ENCODE results near the gene DEPP1. TPM values are rescaled to one million over a fixed set of nuclear protein-coding genes. Genes with fewer than 3 reads are reported as not detected.
A peak's percentile ranks its signal among the peaks of the same experiment; 100 is the strongest.

The DEPP1 gene
- total and polyA plus RNA-seq, 4 donors = 10.7 to 79.3 (median 33.5) TPM

GRCh38 chr10:44952779-44953231 is 25.8 kb downstream of the DEPP1 start:
- no peaks in the 10 kb centered on the region for H3K9me3 ChIP-seq (ENCODE audit: control insufficient read depth in 4 of 4, low read length in 3 of 4)
- no peak overlapping the region for H3K9ac ChIP-seq (ENCODE audit: low read depth in 1 of 2, low read length in 2 of 2)
- peaks cover 0 to 2% (median 0%) of the 10 kb centered on the region in 4 donors for H3K4me1 ChIP-seq (ENCODE audit: control insufficient read depth in 4 of 4, insufficient read depth in 4 of 4, low read length in 3 of 4)
- peak; percentile 12 for DNase-seq (ENCODE audit: low spot score)
- peaks cover 0 to 3% (median 0%) of the 10 kb centered on the region in 4 donors for H3K36me3 ChIP-seq (ENCODE audit: control insufficient read depth in 4 of 4, insufficient read depth in 3 of 4, low read depth in 1 of 4, low read length in 3 of 4)
- no peak for TF ChIP-seq HNF4G (IDR thresholded peaks at IDR 0.05)
- TF ChIP-seq EGR1 (IDR thresholded peaks at IDR 0.05; ENCODE audit: low read depth in 2 of 2) = no peak
- no peak for TF ChIP-seq JUND (IDR thresholded peaks at IDR 0.05)
- TF ChIP-seq NR2F2 (IDR thresholded peaks at IDR 0.05) = no peak
- no peak for TF ChIP-seq FOXA1 (IDR thresholded peaks at IDR 0.05)
- no peak for TF ChIP-seq TAF1 (conservative IDR thresholded peaks at IDR 0.05)
- TF ChIP-seq FOXA2 (IDR thresholded peaks at IDR 0.05) = no peak
- no peak for TF ChIP-seq RAD21 (IDR thresholded peaks at IDR 0.05)
- TF ChIP-seq SP1 (IDR thresholded peaks at IDR 0.05) = no peak
- no peak for TF ChIP-seq ZBTB33 (IDR thresholded peaks at IDR 0.05)
- TF ChIP-seq, protein P1, sequence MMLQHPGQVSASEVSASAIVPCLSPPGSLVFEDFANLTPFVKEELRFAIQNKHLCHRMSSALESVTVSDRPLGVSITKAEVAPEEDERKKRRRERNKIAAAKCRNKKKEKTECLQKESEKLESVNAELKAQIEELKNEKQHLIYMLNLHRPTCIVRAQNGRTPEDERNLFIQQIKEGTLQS (IDR thresholded peaks at IDR 0.05) = no peak
- TF ChIP-seq RXRA (IDR thresholded peaks at IDR 0.05) = no peak
- TF ChIP-seq GABPA (IDR thresholded peaks at IDR 0.05 in 1 of 2, conservative IDR thresholded peaks at IDR 0.05 in 1 of 2) = no peak
- TF ChIP-seq, protein P2, sequence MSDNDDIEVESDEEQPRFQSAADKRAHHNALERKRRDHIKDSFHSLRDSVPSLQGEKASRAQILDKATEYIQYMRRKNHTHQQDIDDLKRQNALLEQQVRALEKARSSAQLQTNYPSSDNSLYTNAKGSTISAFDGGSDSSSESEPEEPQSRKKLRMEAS (IDR thresholded peaks at IDR 0.05) = no peak
- no peak for TF ChIP-seq HNF4A (conservative IDR thresholded peaks at IDR 0.05)
- no peak for TF ChIP-seq YY1 (IDR thresholded peaks at IDR 0.05)
- no peak overlapping the region for H3K27ac ChIP-seq (ENCODE audit: low read depth in 1 of 2, low read length in 2 of 2)
- H3K4me3 ChIP-seq (ENCODE audit: low read depth in 1 of 3, low read length in 3 of 3) = no peak overlapping the region
- 72% methylated on average over 2 of the region's 2 CpGs for WGBS
- no peaks in the 10 kb centered on the region for H3K27me3 ChIP-seq (ENCODE audit: control insufficient read depth in 4 of 4, insufficient read depth in 4 of 4, low read length in 3 of 4)

- Histone ChIP-seq H3K9ac (ENCODE audit: low read depth in 1 of 2, low read length in 2 of 2) (no peak overlapping the region), H3K9me3 (ENCODE audit: control insufficient read depth in 4 of 4, low read length in 3 of 4) (no peaks in the 10 kb centered on the region), H3K4me3 (ENCODE audit: low read depth in 1 of 3, low read length in 3 of 3) (no peak overlapping the region), H3K4me1 (ENCODE audit: control insufficient read depth in 4 of 4, insufficient read depth in 4 of 4, low read length in 3 of 4) (no peaks in the 10 kb centered on the region), H3K27me3 (ENCODE audit: control insufficient read depth in 4 of 4, insufficient read depth in 4 of 4, low read length in 3 of 4) (no peaks in the 10 kb centered on the region), H3K27ac (ENCODE audit: low read depth in 1 of 2, low read length in 2 of 2) (no peak overlapping the region), H3K36me3 (ENCODE audit: control insufficient read depth in 4 of 4, insufficient read depth in 3 of 4, low read depth in 1 of 4, low read length in 3 of 4) (peaks cover 0 to 3% (median 0%) of the 10 kb centered on the region in 4 donors)
- TF ChIP-seq JUND (IDR thresholded peaks at IDR 0.05) (no peak), RAD21 (IDR thresholded peaks at IDR 0.05) (no peak), REST (IDR thresholded peaks at IDR 0.05) (no peak), YY1 (IDR thresholded peaks at IDR 0.05) (no peak), RXRA (IDR thresholded peaks at IDR 0.05) (no peak), HNF4G (IDR thresholded peaks at IDR 0.05) (no peak), FOXA2 (IDR thresholded peaks at IDR 0.05) (no peak), CTCF (IDR thresholded peaks at IDR 0.05; ENCODE audit: low read depth, low read length, missing input control) (no peak), GABPA (IDR thresholded peaks at IDR 0.05 in 1 of 2, conservative IDR thresholded peaks at IDR 0.05 in 1 of 2) (no peak), ZBTB33 (IDR thresholded peaks at IDR 0.05) (no peak), FOXA1 (IDR thresholded peaks at IDR 0.05) (no peak)
- TF ChIP-seq, protein P2 (IDR thresholded peaks at IDR 0.05) = no peak
- TF ChIP-seq, protein P1 (IDR thresholded peaks at IDR 0.05) = no peak
- 94% methylated on average over 7 of the region's 7 CpGs for WGBS
- no peak for DNase-seq (ENCODE audit: low spot score)
Observed at GRCh38 chr10:44951576-44952226, 26.9 kb downstream of the DEPP1 start.
